Heart left ventricle (tissue), 13 donors: ENCODE results near the gene RAB38.

Experiments used
- CTCF ChIP-seq, 12 donors: fragments of 200-600 bp; sonication (generic) in 4 of 12; IDR thresholded peaks; one replicate each; pipeline versions ENCODE4 v1.5.0 to v1.8.0; 2018 to 2022; ENCODE audit warnings: antibody characterized with exemption in 12 of 12, mild to moderate bottlenecking in 5 of 12
- POLR2A ChIP-seq, 2 donors: fragments of 450-650 bp; IDR thresholded peaks; one replicate each; pipeline ENCODE4 v1.6.1; 2017; ENCODE audit warnings: antibody characterized with exemption in 2 of 2, mild to moderate bottlenecking in 2 of 2, moderate library complexity in 2 of 2
- donor health status: ischemic (EF 13 %, LVEDD 7.1; RV severe dilation, severe dysfunction).
- donor health status: DM: no; HTN: yes; CAD: no.
- donor health status: DM: no; HTN: no; CAD: no.
- donor health status: ischemic (EF 25% LVEDD 6.9; RV normal size, moderate dysfunction).
- donor health status: ischemic (EF 25% LVEDD 5.7; RV mildly dilated, moderate dysfunction).
- donor health status: ischemic (EF 35%, LVEDD 5.7; RV mildly dilated, moderate dysfunction).
- donor health status: nonischemic (EF 11% LVEDD 7.7; RV severe dilation, severe dysfunction).
- donor health status: DM: yes; HTN: yes; CAD: no.
- donor health status: PGD.
- donor health status: ischemic (EF 29% LVEDD 5.4; RV normal size, mild dysfunction).
- donor health status: nonischemic (EF 23%, LVEDD 6.1; RV moderate dilation, normal function).

- TF ChIP-seq CTCF (IDR thresholded peaks at IDR 0.05) = no peak
- no peak for TF ChIP-seq POLR2A (IDR thresholded peaks at IDR 0.05)
Measured at GRCh38 chr11:88102598-88102934, 72.7 kb downstream of the RAB38 start.
